Measurements from ENCODE around the gene KRT73. TPM values are rescaled to one million over a fixed set of nuclear protein-coding genes. Genes with fewer than 3 reads are reported as not detected.

KRT73 gene
- polyA plus RNA-seq = under 1 TPM in 2 of 3 donors, not detected in 1; 0.07 to 0.09 TPM

GRCh38 chr12:52618216-52618615 is at the start of gene KRT73:
Gene KRT73 (minus strand): TSS chr12:52618559. CDS start chr12:52618524, 35 bp downstream.
- no peak within 1 kb of the TSS for H3K27ac ChIP-seq (ENCODE audit: low read depth, low read length)
- 84 to 90% (median 88%) methylated on average over 14 of the region's 14 CpGs for WGBS, 3 donors

GRCh38 chr12:52667931-52668330 is 49.6 kb upstream of the KRT73 start:
- 71 to 84% (median 78%) methylated on average over 7 of the region's 7 CpGs for WGBS, 3 donors
- no peak overlapping the region for H3K27ac ChIP-seq (ENCODE audit: low read depth, low read length)

DNA sequence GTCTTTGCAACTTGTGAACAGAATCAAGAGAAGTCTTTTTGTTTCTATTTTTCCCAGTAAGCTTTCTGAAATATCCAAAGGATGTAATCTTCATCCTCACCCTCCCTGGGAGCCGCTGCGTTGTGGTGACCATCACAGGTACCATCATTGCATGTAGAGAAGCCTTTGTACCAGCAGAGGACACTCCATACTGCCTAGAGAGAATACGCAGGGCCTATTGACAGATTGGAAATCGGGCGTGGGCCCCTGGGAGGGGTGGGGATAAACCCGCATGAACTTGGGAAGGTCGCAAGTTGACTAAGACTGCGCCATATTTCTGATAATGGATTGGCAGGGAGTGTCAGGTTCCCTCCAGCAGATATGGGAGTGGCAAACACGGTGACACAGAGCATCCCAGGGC is 49.1 kb upstream of the KRT73 start:
- 51 to 80% (median 71%) methylated on average over 9 of the region's 9 CpGs for WGBS, 3 donors
- H3K27ac ChIP-seq (ENCODE audit: low read depth, low read length) = no peak overlapping the region

DNA sequence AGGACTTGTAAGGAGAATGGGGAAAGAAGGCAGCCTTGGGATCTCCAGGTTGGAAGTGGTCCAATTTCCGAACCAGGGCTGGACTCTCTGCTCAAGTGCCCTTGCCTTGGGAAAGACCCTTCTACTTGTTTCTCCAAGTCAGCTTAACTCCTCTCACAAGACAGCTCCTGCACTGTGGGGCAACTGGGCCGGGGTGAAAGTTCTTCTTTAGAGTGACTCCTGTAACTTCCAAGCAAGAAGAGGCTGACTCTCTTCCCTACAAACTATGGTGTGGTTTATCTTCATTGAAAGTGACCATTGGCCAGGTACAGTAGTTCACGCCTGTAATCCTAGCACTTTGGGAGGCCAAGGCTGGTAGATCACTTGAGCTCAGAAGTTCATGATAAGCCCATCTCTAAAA is 48.1 kb upstream of the KRT73 start:
- no peak overlapping the region for H3K27ac ChIP-seq (ENCODE audit: low read depth, low read length)
- WGBS, 3 donors = 66 to 87% (median 76%) methylated on average over 3 of the region's 3 CpGs

DNA sequence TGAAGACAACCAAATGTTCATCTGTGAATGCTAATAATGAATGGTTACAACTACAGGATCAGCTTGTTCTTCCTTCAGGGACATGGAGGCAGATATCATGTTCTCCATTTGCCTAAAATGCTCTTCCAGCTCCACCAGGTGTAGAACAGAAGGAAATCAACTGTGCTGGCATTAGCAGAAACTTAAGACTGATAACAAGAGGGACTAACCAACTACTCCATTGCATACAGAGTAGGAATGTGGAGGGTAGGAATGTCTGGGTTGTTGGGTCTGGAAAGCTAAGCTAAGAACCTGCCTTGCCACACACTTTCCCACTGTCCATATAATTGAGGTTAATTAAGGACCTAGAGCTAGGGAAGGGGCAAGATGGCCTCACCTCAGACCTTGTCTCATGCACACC is 45.1 kb upstream of the KRT73 start:
- no peak overlapping the region for H3K27ac ChIP-seq (ENCODE audit: low read depth, low read length)

- no peak overlapping the region for H3K27ac ChIP-seq (ENCODE audit: low read depth, low read length)
Measured at GRCh38 chr12:52662918-52663229, 44.5 kb upstream of the KRT73 start.

DNA sequence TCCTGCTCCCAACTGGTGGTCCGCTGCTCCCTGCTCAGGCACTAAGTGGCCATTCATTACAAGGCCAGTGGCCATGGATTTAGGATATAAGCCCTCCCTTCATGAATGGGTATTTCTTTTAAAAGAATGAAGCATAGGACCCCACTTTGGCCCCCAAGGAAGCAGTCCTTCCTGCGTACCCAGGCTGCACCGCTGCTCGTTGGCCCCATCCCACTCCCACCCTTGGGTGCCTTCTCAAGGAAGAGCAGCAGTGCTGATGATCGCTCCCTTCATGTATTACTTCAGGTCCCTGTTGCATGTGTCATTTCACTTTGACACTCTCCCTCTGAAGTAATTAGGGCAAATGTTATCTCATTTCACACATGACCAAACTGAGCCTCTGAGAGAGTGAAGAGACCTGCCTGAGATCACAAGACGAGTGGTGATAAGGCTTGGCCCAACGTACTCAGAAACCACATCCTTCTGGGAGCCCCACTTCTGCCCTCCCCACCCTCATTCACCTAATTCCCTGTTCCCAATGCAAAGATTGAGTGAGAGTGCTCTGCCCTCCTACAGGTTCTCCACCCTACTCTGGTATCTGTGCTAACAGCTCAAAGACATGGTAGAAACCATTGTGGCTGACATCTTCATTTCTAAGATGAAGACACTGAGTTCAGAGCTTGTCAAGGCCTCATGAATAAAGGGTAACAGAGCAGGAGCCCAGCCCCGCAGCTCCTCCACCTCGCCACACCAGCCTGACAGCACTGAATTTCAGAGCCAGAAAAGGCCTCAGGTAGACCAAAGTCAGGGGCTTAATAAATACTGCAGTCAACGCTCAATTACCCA is 43.9 kb upstream of the KRT73 start:
- WGBS, 3 donors = 68 to 83% (median 70%) methylated on average over 10 of the region's 10 CpGs
- H3K27ac ChIP-seq (ENCODE audit: low read depth, low read length) = no peak overlapping the region

DNA sequence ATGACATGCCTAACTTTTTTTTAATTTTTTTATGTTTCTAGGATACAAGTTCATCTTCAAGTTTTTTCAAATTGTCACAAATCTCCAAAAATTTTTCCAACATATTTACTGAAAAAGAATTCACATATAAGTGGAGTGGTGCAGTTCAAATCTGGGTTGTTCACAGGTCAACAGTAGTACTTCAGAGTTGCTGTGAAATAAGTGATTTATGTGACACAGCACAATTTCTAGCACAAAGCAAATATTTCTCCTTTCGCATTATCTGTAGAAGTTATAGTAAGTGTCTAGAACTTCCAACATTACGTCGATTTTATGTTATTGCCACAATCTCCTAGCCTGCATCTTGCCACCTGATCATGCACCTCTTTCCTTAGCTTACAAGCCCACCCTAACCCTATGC is 43.3 kb upstream of the KRT73 start:
- WGBS, 3 donors = 80 to 94% (median 89%) methylated on average over 3 of the region's 3 CpGs
- H3K27ac ChIP-seq (ENCODE audit: low read depth, low read length) = no peak overlapping the region

GRCh38 chr12:52660934-52661499 is 42.7 kb upstream of the KRT73 start:
- 72 to 76% (median 72%) methylated on average over 3 of the region's 3 CpGs for WGBS, 3 donors
- H3K27ac ChIP-seq (ENCODE audit: low read depth, low read length) = no peak overlapping the region

- no peak overlapping the region for H3K27ac ChIP-seq (ENCODE audit: low read depth, low read length)
- 73 to 83% (median 77%) methylated on average over 4 of the region's 4 CpGs for WGBS, 3 donors
Measured at GRCh38 chr12:52659951-52660350, 41.6 kb upstream of the KRT73 start.

- no peak overlapping the region for H3K27ac ChIP-seq (ENCODE audit: low read depth, low read length)
- WGBS, 3 donors = 49 to 72% (median 53%) methylated on average over 7 of the region's 7 CpGs
Measured at GRCh38 chr12:52659395-52659794, 41.0 kb upstream of the KRT73 start.

- WGBS, 3 donors = 67 to 81% (median 78%) methylated on average over 4 of the region's 4 CpGs
- H3K27ac ChIP-seq (ENCODE audit: low read depth, low read length) = no peak overlapping the region
Measured at GRCh38 chr12:52658196-52658595, 39.8 kb upstream of the KRT73 start.

- 78 to 90% (median 79%) methylated on average over 6 of the region's 6 CpGs for WGBS, 3 donors
- no peak overlapping the region for H3K27ac ChIP-seq (ENCODE audit: low read depth, low read length)
Measured at GRCh38 chr12:52657250-52657902, 39.0 kb upstream of the KRT73 start.

DNA sequence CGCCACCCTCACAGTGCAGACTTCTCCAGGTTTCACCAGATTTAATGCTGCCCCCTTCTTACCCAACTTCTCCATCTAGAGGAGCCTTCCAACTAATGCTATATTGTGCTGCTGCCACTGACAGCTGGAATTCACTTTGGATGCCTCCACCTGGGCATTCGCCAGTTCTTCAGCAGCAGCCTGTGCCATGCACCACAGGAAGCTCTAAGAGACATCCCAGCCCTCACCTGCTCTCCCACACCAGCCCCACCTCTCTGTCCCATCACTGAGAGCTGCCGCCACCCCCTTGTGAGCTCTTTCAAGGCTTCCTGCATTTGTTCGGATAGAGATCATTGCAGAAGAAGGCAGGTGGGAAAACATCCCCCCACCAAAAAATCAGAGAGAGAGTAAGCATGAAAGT is 38.3 kb upstream of the KRT73 start:
- H3K27ac ChIP-seq (ENCODE audit: low read depth, low read length) = no peak overlapping the region
- WGBS, 3 donors = 72 to 81% (median 81%) methylated on average over 4 of the region's 4 CpGs

DNA sequence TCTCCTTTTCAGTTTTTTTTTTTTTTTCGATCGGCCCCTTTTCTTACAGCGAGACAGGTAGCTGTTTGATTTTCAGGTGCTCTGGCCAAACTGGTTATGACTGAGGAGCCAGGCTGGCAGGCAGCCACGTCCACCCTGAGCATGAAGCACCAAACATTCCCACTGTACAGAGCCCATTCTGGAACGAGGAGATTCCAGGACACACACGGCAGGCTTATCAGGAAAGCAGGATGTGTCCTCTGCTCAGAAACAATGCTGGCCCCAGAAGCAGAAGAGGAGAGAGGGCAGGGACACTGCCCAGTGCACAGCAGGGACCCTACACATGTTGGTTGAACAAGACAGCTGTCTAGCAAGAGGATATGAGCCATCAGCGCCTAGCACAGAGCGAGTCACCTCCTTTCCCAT is 37.4 kb upstream of the KRT73 start:
- no peak overlapping the region for H3K27ac ChIP-seq (ENCODE audit: low read depth, low read length)
- WGBS, 3 donors = 48 to 67% (median 64%) methylated on average over 8 of the region's 8 CpGs

DNA sequence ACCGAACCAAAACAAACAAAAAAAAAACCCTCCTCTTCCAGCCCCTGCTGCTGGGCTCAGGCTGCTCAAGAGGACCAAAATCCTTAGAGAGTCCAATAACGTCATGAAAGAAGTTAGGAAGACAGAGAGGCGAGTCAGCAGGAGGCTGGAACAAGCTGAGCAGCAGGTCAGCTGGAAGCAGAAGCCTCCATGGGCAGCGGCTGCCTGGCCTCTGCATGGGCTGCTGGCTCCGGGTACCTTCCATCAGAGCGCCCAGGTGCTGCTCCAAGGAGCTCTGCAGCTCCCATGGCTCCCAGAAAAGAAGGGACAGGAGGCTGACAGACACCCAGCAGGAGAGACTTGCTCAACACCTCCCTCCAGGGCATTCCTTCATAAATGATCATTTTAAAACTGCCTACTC is 36.9 kb upstream of the KRT73 start:
- no peak overlapping the region for H3K27ac ChIP-seq (ENCODE audit: low read depth, low read length)
- 56 to 66% (median 63%) methylated on average over 6 of the region's 6 CpGs for WGBS, 3 donors

DNA sequence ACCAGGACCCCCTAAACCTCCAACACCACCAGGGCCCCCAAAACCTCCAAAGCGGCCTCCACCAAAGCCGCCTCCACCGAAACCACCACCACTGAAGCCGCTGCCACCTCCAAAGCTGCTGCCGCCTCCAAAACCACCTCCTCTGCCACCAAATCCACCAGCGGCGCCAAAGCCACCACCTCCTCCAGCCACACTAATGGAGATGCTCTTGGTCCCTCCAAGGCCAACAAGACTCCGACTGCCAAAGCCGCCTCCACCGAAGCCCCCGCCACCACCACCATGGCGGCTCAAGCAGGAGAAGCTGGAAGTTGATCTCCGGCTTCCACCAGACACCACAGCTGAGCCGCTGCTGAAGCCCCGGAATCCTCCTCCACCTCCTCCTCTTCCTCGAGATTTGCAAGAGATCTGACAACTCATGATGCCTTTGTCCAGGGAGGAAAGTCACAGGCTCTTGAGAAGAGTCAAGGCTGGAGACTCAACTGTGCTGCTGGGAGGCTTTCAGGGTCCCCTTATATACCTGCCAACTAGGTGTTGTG is 33.4 kb upstream of the KRT73 start, which contains the start of gene KRT2:
Gene KRT2, minus strand, starts transcription at position 486 of the 536 bp plus-strand sequence. Its CDS starts 69 bp downstream, at position 417.
- 91 to 97% (median 97%) methylated on average over 16 of the region's 16 CpGs for WGBS, 3 donors
- no peak within 1 kb of the TSS for H3K27ac ChIP-seq (ENCODE audit: low read depth, low read length)

DNA sequence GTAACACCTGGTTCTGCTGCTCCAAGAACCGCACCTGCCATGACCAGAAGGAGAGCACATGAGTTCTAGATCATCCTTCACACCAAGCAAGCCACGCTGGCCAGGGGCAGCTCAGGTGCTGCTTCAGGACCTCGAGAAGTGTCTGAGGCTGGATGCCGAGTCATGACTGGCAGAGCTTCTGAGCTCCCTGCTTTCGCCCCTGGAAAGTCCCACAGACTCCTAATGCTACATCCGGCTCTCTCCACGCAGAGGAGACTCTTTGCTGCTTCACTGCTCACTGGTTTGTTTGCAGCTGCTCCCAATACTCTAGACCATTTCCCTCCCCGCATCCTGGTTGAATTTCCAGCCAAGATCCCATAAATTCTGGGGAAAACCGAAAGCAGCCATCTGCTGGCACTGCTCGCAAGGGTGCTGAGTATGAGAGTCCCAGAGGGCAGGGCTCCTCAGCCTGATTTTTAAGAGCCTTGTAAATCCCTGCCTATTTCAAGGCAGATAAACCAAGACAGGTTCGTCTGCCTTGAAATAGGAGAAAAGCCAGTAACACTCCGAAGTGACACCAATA is 32.2 kb upstream of the KRT73 start:
- H3K27ac ChIP-seq (ENCODE audit: low read depth, low read length) = no peak overlapping the region
- WGBS, 3 donors = 48 to 71% (median 68%) methylated on average over 12 of the region's 12 CpGs

GRCh38 chr12:52649066-52649465 is 30.7 kb upstream of the KRT73 start:
- H3K27ac ChIP-seq (ENCODE audit: low read depth, low read length) = no peak overlapping the region
- WGBS, 3 donors = 62 to 76% (median 72%) methylated on average over 6 of the region's 6 CpGs

Measured in adipose tissue (tissue), 3 donors.